Right atrium auricular region (tissue), 2 donors: Measurements from ENCODE around the gene UBE2G2. TPM values are rescaled to one million over a fixed set of nuclear protein-coding genes. Genes with fewer than 3 reads are reported as not detected.

Source experiments
- DNase-seq: peaks from one replicate; pipeline ENCODE4 v3.0.0-alpha.2; 2019; ENCODE audit warnings: low spot score
- H3K27ac ChIP-seq, 2 donors: fragments of 200-600 bp; sonication (generic); 1 replicate in 1 of 2; 2 replicates in 1 of 2; pipeline ENCODE4 v1.5.1; 2016 to 2019
- H3K27me3 ChIP-seq, 2 donors: fragments of 200-600 bp; sonication (generic); one replicate each; pipeline versions ENCODE4 v1.5.1 to v1.6.0; 2017 to 2019
- H3K36me3 ChIP-seq: fragments of 200-600 bp; sonication (generic); one replicate; pipeline ENCODE4 v1.5.1; 2016
- H3K4me1 ChIP-seq, 2 donors: fragments of 200-600 bp; sonication (generic); one replicate each; pipeline versions ENCODE4 v1.5.1 to v1.6.0; 2017 to 2019
- H3K4me3 ChIP-seq, 2 donors: fragments of 200-600 bp; sonication (generic); 1 replicate in 1 of 2; 2 replicates in 1 of 2; pipeline ENCODE4 v1.5.1; 2017 to 2019; ENCODE audit warnings: mild to moderate bottlenecking in 1 of 2, moderate library complexity in 1 of 2
- H3K9me3 ChIP-seq, 2 donors: fragments of 200-600 bp; sonication (generic); one replicate each; pipeline ENCODE4 v1.5.1; 2019
- total RNA-seq, 2 donors: library from RNA; depleted of rRNA; stranded (reverse); fragments of >200 nt; gene quantifications; one replicate each; pipeline ENCODE4 v1.1.0, GENCODE V29; 2016
- TF ChIP-seq, protein P1 (sequence below), 2 donors: fragments of 200-600 bp; sonication (generic); IDR thresholded peaks; one replicate each; pipeline ENCODE4 v1.5.1; 2019; ENCODE audit warnings: antibody characterized with exemption in 2 of 2

The UBE2G2 gene
- total RNA-seq, 2 donors from 2014 or later: 47.5 to 52.5 TPM

DNA sequence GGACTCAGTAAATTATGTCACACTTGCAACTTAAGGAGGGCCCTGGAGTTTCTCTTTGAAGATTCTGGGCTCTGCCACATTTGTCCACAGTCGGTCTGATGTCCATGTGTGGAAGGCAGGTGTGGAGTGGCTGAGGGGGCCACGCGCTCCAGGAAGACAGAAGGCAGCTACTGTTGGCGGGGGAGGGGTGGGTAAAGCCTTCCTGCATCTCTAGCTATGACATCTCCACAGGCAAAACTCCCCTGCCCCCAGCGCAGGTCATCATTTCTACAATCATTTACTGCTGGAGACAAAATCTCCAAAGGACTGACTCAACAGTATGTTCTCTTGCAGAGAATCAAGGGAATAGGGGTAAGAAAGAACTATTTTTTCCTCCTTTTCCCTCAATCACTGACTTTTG, 78.9 kb downstream of the UBE2G2 start:
- Histone ChIP-seq H3K27me3 (peaks cover 0 to 14% of the 10 kb centered on the region in 2 donors), H3K27ac (no peak overlapping the region), H3K36me3 (no peaks in the 10 kb centered on the region), H3K9me3 (no peaks in the 10 kb centered on the region), H3K4me1 (peaks cover 0 to 10% of the 10 kb centered on the region in 2 donors), H3K4me3 (no peak overlapping the region)
- no peak for DNase-seq
- TF ChIP-seq, protein P1, sequence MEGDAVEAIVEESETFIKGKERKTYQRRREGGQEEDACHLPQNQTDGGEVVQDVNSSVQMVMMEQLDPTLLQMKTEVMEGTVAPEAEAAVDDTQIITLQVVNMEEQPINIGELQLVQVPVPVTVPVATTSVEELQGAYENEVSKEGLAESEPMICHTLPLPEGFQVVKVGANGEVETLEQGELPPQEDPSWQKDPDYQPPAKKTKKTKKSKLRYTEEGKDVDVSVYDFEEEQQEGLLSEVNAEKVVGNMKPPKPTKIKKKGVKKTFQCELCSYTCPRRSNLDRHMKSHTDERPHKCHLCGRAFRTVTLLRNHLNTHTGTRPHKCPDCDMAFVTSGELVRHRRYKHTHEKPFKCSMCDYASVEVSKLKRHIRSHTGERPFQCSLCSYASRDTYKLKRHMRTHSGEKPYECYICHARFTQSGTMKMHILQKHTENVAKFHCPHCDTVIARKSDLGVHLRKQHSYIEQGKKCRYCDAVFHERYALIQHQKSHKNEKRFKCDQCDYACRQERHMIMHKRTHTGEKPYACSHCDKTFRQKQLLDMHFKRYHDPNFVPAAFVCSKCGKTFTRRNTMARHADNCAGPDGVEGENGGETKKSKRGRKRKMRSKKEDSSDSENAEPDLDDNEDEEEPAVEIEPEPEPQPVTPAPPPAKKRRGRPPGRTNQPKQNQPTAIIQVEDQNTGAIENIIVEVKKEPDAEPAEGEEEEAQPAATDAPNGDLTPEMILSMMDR (IDR thresholded peaks at IDR 0.05): no peak

DNA sequence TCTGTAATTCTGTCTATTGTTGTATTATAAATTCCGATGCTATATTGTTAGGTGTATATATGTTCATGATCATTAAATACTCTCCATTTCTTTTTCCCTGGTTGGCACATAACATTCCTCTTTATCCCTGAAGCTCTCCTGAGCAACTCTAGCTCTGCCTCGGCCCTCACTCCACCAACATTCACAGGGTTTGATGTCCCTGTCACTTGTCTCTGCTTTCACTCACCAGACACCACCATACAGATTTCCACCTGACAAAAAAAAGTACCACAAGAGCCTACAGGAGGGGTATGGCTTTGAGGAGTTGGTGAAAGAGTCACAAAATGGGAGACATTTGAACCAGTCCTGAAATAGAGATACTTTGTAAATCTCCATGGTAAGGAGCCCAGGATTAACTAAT, 81.5 kb downstream of the UBE2G2 start:
- Histone ChIP-seq H3K36me3 (no peaks in the 10 kb centered on the region), H3K4me3 (no peak overlapping the region), H3K27me3 (peaks cover 0 to 14% of the 10 kb centered on the region in 2 donors), H3K4me1 (peaks cover 0 to 10% of the 10 kb centered on the region in 2 donors), H3K27ac (peak overlapping the region in 1 of 2 donors; percentile 31), H3K9me3 (no peaks in the 10 kb centered on the region)
- DNase-seq: no peak
- TF ChIP-seq, protein P1 (IDR thresholded peaks at IDR 0.05): no peak

Other genes starting within 250 kb of the UBE2G2 start
- gene KRTAP10-3, start 243.0 kb downstream of the UBE2G2 start, total RNA-seq: not detected
- not detected for gene KRTAP10-4, start 228.1 kb downstream of the UBE2G2 start, total RNA-seq
- not detected for gene KRTAP10-5, start 221.2 kb downstream of the UBE2G2 start, total RNA-seq
- gene KRTAP10-6, start 209.3 kb downstream of the UBE2G2 start, total RNA-seq: not detected
- not detected for gene KRTAP10-7, start 201.2 kb downstream of the UBE2G2 start, total RNA-seq
- not detected for gene KRTAP10-8, start 189.7 kb downstream of the UBE2G2 start, total RNA-seq
- gene KRTAP10-9, start 174.7 kb downstream of the UBE2G2 start, total RNA-seq: not detected
- gene KRTAP10-10, start 164.5 kb downstream of the UBE2G2 start, total RNA-seq: not detected
- gene KRTAP10-11, start 155.4 kb downstream of the UBE2G2 start, total RNA-seq: not detected
- not detected for gene KRTAP12-4, start 147.2 kb downstream of the UBE2G2 start, total RNA-seq
- not detected for gene KRTAP12-3, start 143.9 kb downstream of the UBE2G2 start, total RNA-seq
- not detected for gene KRTAP12-2, start 134.9 kb downstream of the UBE2G2 start, total RNA-seq
- not detected for gene KRTAP12-1, start 119.7 kb downstream of the UBE2G2 start, total RNA-seq
- not detected for gene KRTAP10-12, start 104.6 kb downstream of the UBE2G2 start, total RNA-seq
- not detected for gene TSPEAR, start 90.2 kb downstream of the UBE2G2 start, total RNA-seq
- 10 to 100 TPM; 59.7 to 74.1 TPM for gene SUMO3, start 16.2 kb upstream of the UBE2G2 start, total RNA-seq
- 100 to 1,000 TPM; 284 to 303 TPM for gene PTTG1IP, start 71.9 kb upstream of the UBE2G2 start, total RNA-seq
- gene ITGB2, start 119.1 kb upstream of the UBE2G2 start, total RNA-seq: 10 to 100 TPM; 16.7 to 63.6 TPM
- gene SLX9, start 138.2 kb upstream of the UBE2G2 start, total RNA-seq: 10 to 100 TPM; 15.9 to 18.8 TPM